HepG2 (cell line): ENCODE measurements around the gene BAZ1A.

Experiments used
- CEBPB ChIP-seq: IDR thresholded peaks from 2 replicates; pipeline ENCODE4 v1.6.1; 2011; ENCODE audit warnings: low read depth, low read length, improper control_type of control experiment, borderline replicate concordance
- EZH2 ChIP-seq: conservative IDR thresholded peaks from 2 replicates; pipeline ENCODE4 v1.6.1; 2012; ENCODE audit warnings: mild to moderate bottlenecking, low read depth, low read length, moderate library complexity
- HNRNPH1 ChIP-seq: fragments of 200-400 bp; formaldehyde crosslinking; optimal IDR thresholded peaks from 2 replicates; pipeline ENCODE3; 2017; ENCODE audit warnings: mild to moderate bottlenecking, low read depth, low read length
- ISL2 ChIP-seq: sonication (generic); formaldehyde crosslinking; IDR thresholded peaks from 2 replicates; pipeline ENCODE4 v1.5.0; 2020; ENCODE audit warnings: missing genetic modification reagents
- JUN ChIP-seq: sonication (generic); formaldehyde crosslinking; IDR thresholded peaks from 2 replicates; pipeline ENCODE4 v1.4.0; 2020; ENCODE audit warnings: mild to moderate bottlenecking, missing genetic modification reagents
- NCOA1 ChIP-seq: sonication (generic); formaldehyde crosslinking; IDR thresholded peaks from 2 replicates; pipeline ENCODE4 v1.9.0; 2021; ENCODE audit warnings: missing genetic modification reagents
- NFYB ChIP-seq: sonication (generic); formaldehyde crosslinking; IDR thresholded peaks from 2 replicates; pipeline ENCODE4 v1.4.0; 2020; ENCODE audit warnings: missing genetic modification reagents
- POLR2A ChIP-seq, 2 experiments: IDR thresholded peaks; 2 replicates each; pipeline ENCODE4 v1.6.1; 2011; ENCODE audit warnings: low read depth in 2 of 2, low read length in 2 of 2, mild to moderate bottlenecking in 1 of 2, moderate library complexity in 1 of 2; ENCODE audit not compliant: insufficient read depth in 1 of 2
- RAD21 ChIP-seq: fragments of 450-650 bp; formaldehyde crosslinking; IDR thresholded peaks from 2 replicates; pipeline ENCODE4 v1.5.0; 2020; ENCODE audit warnings: mild to moderate bottlenecking
- ZNF644 ChIP-seq: IDR thresholded peaks from 2 replicates; pipeline ENCODE4 v1.6.1; 2016; ENCODE audit warnings: low read depth
- ZNF841 ChIP-seq: sonication (generic); formaldehyde crosslinking; IDR thresholded peaks from 2 replicates; pipeline ENCODE4 v1.8.1; 2023; ENCODE audit warnings: missing genetic modification reagents, borderline replicate concordance
- TF ChIP-seq, protein P1 (sequence below): sonication (generic); formaldehyde crosslinking; IDR thresholded peaks from 2 replicates; pipeline ENCODE4 v1.5.0; 2020; ENCODE audit warnings: mild to moderate bottlenecking, missing genetic modification reagents, moderate library complexity
- TF ChIP-seq, protein P2 (sequence below): sonication (generic); formaldehyde crosslinking; conservative IDR thresholded peaks from 2 replicates; pipeline ENCODE4 v1.4.0; 2020; ENCODE audit warnings: missing genetic modification reagents

DNA sequence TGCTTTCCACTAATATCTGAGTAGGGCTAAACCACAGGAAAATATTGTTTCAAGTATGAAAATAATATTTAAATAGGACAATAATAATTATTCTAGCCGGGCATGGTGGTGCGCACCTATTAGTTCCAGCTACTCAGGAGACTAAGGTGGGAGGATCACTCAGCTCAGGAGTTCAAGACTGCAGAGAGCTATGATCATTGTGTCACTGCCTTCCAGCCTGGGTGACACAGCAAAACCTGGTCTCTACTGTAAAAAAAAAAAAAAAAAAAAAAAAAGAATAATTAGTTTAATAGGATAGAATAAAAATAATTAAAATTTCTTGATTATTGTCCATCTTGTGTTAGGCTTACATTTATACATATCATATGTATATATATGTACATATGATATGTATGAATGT, 38.5 kb upstream of the BAZ1A start:
- TF ChIP-seq ZNF841 (CRISPR knock-in tag) (no peak), POLR2A (IDR thresholded peaks at IDR 0.05; ENCODE audit: insufficient read depth in 1 of 2, low read depth in 2 of 2, low read length in 2 of 2) (no peak), NCOA1 (CRISPR knock-in tag) (no peak), RAD21 (CRISPR knock-in tag) (no peak), HNRNPH1 (no peak), CEBPB (no peak), EZH2 (no peak), ISL2 (CRISPR knock-in tag) (no peak), ZNF644 (CRISPR knock-in tag) (no peak), NFYB (CRISPR knock-in tag) (no peak), JUN (no peak)
- TF ChIP-seq, protein P1, sequence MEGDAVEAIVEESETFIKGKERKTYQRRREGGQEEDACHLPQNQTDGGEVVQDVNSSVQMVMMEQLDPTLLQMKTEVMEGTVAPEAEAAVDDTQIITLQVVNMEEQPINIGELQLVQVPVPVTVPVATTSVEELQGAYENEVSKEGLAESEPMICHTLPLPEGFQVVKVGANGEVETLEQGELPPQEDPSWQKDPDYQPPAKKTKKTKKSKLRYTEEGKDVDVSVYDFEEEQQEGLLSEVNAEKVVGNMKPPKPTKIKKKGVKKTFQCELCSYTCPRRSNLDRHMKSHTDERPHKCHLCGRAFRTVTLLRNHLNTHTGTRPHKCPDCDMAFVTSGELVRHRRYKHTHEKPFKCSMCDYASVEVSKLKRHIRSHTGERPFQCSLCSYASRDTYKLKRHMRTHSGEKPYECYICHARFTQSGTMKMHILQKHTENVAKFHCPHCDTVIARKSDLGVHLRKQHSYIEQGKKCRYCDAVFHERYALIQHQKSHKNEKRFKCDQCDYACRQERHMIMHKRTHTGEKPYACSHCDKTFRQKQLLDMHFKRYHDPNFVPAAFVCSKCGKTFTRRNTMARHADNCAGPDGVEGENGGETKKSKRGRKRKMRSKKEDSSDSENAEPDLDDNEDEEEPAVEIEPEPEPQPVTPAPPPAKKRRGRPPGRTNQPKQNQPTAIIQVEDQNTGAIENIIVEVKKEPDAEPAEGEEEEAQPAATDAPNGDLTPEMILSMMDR = no peak
- TF ChIP-seq, protein P2, sequence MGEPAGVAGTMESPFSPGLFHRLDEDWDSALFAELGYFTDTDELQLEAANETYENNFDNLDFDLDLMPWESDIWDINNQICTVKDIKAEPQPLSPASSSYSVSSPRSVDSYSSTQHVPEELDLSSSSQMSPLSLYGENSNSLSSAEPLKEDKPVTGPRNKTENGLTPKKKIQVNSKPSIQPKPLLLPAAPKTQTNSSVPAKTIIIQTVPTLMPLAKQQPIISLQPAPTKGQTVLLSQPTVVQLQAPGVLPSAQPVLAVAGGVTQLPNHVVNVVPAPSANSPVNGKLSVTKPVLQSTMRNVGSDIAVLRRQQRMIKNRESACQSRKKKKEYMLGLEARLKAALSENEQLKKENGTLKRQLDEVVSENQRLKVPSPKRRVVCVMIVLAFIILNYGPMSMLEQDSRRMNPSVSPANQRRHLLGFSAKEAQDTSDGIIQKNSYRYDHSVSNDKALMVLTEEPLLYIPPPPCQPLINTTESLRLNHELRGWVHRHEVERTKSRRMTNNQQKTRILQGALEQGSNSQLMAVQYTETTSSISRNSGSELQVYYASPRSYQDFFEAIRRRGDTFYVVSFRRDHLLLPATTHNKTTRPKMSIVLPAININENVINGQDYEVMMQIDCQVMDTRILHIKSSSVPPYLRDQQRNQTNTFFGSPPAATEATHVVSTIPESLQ (CRISPR knock-in tag) = no peak
